RKO (cell line): ENCODE data around the gene SRP68.
"Not testable (repeated sequence)": the region's sequence is repeated elsewhere in the genome, so short reads cannot be mapped to it uniquely, and the experiment has no call there.

Experiments
- DNase-seq: peaks from one replicate; pipeline ENCODE4 v3.0.0-alpha.2; 2016; ENCODE audit warnings: low spot score

The SRP68 gene

GRCh38 chr17:76076765-76077583, 4.7 kb upstream of the SRP68 start:
- no peak for DNase-seq

- DNase-seq: no peak
Observed at GRCh38 chr17:76076146-76076764, 3.9 kb upstream of the SRP68 start.

- DNase-seq: no peak
Observed at GRCh38 chr17:76075364-76076145, 3.2 kb upstream of the SRP68 start.

DNA sequence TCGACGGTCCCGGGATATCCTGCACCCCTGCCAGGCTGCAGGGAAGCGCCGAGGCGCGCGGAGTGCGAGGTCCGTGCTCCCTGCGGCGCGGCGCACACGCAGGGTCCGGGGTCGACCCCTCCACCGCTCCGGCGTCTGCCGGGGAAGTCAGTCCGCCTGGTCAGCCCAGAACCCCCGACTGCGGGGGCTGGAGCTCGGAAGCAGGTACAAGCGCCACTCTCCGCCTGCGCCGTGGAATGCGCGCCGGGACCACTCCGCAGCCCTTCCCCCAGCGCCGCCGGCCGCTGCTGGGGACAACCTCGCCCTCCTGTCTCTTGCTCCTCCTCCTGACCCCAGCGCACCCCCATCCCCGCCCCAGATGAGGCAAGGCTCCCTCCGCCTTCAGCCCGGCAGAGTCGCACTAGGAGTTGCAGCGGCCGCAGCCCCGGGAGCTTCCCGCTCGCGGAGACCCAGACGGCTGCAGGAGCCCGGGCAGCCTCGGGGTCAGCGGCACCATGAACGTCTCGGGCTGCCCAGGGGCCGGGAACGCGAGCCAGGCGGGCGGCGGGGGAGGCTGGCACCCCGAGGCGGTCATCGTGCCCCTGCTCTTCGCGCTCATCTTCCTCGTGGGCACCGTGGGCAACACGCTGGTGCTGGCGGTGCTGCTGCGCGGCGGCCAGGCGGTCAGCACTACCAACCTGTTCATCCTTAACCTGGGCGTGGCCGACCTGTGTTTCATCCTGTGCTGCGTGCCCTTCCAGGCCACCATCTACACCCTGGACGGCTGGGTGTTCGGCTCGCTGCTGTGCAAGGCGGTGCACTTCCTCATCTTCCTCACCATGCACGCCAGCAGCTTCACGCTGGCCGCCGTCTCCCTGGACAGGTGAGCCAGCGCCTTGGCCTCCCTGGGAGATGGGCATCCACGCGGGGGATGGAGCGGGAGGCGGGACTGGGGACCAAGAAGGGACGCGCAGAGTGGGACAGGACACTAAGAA, 2.4 kb upstream of the SRP68 start, which contains the start of gene GALR2:
Gene GALR2 (plus strand): TSS at position 392 of the 974 bp plus-strand sequence. CDS start 103 bp downstream, at position 495.
- no peak for DNase-seq

- DNase-seq: peak; percentile 23
Observed at GRCh38 chr17:76071531-76072147, 678 bp downstream of the SRP68 start.

- DNase-seq: no peak
Observed at GRCh38 chr17:76065775-76066174, 6.5 kb downstream of the SRP68 start.

GRCh38 chr17:76063875-76064546, 8.3 kb downstream of the SRP68 start:
- no peak for DNase-seq

- not testable (repeated sequence) for DNase-seq
Observed at GRCh38 chr17:76058264-76058663, 14.1 kb downstream of the SRP68 start.

- no peak for DNase-seq
Observed at GRCh38 chr17:76056882-76057281, 15.4 kb downstream of the SRP68 start.

DNA sequence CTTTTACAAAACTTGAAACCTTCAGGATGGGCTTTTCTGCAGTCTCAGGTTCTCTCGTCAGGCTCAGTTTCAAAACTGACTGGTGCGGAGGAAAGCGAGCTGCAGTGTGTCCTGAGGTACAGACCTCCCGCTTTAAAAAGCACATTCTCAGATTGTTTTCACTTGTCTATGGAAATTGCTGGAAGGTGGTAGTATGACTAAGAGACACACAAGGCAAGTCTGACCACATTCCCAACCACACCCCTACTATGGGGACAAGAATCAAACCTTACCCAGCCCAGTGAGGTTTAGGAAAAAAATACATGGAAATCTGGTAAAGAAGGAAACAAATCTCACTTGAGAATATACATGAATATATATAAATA, 18.2 kb downstream of the SRP68 start:
- DNase-seq: no peak

GRCh38 chr17:76053246-76054111, 18.8 kb downstream of the SRP68 start:
- DNase-seq: peak; percentile 63

DNA sequence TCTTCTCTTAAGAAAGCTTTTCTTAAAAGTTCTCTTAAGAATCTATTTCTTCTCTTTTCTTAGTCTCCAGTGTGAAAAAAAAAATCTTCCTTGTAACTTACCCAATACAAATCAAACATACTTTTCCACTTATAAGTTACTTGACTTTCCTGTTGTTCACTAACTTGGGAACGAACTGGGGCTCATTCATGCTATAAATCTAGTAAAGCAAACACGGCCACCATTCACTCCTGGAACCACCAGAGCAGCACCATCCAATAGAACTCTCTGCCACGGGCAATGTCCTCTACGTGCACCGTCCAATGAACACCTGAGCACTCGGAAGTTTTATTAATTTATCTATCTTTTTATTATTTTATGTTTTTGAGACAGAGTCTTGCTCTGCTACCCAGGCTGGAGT, 20.8 kb downstream of the SRP68 start:
- no peak for DNase-seq

DNA sequence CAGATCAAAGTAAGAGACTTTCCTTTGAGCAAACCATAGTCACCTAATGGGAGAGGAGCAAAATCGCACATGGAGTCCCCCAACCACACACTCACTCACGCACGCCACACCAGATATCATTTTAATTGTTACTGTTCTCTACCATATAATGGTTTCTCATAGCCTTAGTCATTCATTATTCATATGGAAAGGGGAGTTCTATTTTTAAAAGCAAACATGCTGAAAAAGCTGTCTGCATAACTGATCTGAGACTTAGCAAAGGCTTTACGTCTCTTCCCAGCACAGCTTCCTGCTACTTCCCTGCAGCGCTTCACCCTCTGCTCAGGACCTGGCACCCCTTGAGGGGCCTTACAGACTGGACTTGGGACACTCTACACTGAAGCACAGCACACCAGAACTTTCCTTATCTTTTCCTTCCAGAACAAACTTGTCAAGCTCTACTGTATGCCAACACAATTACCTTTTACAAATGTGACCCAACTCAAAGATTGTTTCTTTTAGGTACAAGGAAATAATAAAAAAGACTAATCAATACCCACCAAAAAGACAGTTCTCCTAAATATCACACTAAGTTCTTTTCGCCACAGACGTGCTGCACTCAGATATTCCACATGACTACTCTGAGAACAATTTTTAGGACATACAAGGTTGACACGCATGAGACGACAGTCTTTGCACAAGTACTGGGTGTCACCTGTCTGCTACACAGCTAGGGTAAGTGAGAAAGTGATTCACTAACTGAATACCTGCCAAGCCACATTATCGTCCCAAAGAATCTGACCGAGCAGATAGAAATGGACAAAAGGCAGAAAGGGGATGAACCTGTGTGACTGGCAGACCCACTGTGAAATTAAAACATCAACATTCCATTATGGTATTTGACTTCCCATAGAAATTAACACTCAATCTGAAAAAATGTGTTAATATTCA, 21.5 kb downstream of the SRP68 start:
- DNase-seq: no peak

DNA sequence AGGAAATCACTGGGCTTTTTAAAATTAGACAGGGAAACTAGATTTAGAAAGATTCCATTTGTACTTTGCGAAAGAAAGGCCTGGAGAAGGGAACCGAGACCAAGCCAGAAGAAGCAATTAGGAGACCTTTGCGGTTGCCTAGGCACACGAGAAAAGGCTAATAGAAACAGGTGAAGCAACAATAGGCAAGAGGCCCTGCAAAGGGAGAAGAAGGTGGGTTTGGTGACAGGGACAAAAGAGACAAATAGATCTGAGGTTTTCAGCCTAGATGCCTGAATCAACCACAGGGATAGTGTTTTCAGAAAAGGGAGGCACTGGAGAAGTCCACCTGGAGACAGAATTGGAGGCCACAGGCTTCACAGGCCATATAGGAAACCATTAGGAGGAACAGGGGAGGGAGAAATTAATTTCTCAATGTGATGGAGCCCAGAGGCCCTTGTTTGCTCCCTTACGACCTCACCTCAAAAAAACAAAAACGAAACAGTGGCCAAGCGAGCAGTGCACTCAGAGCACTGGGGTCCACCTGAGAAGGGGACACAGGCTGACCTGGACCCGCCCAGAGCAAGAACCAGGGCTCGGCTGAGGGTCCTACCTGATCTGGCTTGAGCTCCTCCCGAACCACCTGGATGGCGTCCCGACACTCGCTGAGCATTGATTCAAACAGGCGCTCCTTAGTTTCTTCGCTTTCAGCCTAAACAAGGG, 22.3 kb downstream of the SRP68 start:
- no peak for DNase-seq

DNA sequence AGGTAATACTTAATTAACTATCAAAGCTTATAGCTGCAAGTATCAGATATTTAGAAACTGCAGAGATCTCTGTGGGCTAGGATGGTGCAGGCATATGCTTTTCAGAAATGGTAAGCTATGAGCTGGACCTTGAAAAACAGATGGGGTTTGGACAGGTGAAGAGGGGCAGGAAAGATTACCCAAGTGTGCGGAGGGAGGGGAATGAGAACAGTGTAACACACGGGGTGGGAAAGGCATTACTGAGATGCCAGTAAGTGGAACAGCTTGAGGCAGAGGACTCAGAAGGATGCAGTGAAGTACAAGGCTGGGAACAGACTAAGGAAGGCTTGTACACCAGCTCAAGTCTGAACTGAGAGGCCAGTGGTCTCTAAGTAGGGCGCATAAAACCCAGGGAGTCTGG, 23.1 kb downstream of the SRP68 start:
- no peak for DNase-seq

DNA sequence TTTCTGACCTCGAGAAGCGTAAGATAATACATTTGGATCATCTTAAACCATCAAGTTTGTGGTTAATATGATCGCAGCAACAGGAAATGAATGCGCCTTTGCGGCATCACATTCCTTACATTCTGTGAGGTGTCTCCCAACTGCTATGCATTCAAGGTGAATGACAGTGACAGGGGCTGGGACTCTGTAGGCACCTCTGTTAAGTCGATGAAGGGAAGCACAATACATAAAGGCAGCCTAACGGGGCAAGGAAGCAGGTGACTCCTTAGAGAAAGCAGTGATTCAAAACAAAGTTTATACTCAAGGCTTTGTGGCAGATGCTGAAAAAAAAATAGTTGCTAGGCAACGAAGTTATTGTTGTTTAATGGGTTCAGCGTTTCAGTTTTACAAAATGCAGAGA, 23.6 kb downstream of the SRP68 start:
- DNase-seq: no peak

DNA sequence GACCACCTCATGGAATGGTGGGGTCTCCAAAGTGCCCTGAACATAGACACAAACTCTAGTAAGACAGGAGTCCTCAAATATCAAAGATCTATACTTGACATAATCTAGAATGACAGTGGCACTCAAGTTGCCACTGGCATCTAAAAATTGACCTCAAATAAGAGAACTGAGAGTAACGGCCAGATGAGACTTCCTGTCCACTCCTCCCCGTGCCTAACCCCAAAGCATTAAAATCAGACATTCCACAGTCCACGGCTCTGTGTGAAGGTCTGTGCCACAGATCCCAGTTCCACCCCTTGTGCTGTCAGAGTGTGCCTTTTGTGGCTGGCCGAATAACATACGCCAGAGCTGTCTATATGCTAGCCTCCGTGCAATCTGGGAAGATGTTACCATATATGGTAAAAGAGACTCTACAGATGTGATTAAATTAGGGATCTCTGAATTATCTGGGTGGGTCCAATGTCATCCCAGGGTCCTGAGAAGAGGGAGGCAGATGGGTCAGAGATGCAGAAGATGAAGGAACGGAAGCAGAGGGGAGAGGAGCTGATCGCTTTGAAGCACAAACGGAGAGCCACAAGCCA, 24.2 kb downstream of the SRP68 start:
- DNase-seq: no peak
